Immature natural killer cell (primary cell): ENCODE results near the gene TULP1. TPM values are rescaled to one million over a fixed set of nuclear protein-coding genes. Genes with fewer than 3 reads are reported as not detected.

Experiments
- DNase-seq, 3 donors: peaks; one replicate each; pipeline ENCODE4 v3.0.0; 2022; ENCODE audit warnings: mixed read lengths in 1 of 3
- H3K27ac Mint-ChIP-seq, 6 donors: one replicate each; pipeline ENCODE4 v1.8.0; 2020; ENCODE audit warnings: mixed read lengths in 6 of 6, mild to moderate bottlenecking in 5 of 6, inconsistent platforms in 4 of 6, moderate library complexity in 3 of 6
- H3K27me3 Mint-ChIP-seq, 3 donors: one replicate each; pipeline ENCODE4 v1.8.0; 2020 to 2021; ENCODE audit warnings: low read depth in 3 of 3, mild to moderate bottlenecking in 3 of 3, mixed read lengths in 3 of 3, moderate library complexity in 3 of 3, inconsistent platforms in 1 of 3
- H3K36me3 Mint-ChIP-seq, 3 donors: one replicate each; pipeline ENCODE4 v1.8.0; 2020; ENCODE audit warnings: mixed read lengths in 3 of 3, inconsistent platforms in 2 of 3, mild to moderate bottlenecking in 2 of 3
- H3K4me1 Mint-ChIP-seq, 2 donors: one replicate each; pipeline ENCODE4 v1.8.0; 2020; ENCODE audit warnings: inconsistent platforms in 2 of 2, mild to moderate bottlenecking in 2 of 2, mixed read lengths in 2 of 2, moderate library complexity in 1 of 2
- H3K4me3 Mint-ChIP-seq, 5 donors: one replicate each; pipeline ENCODE4 v1.8.0; 2020; ENCODE audit warnings: mild to moderate bottlenecking in 5 of 5, mixed read lengths in 5 of 5, inconsistent platforms in 3 of 5, moderate library complexity in 3 of 5
- H3K9me3 Mint-ChIP-seq, 6 donors: one replicate each; pipeline ENCODE4 v1.8.0; 2020; ENCODE audit warnings: mild to moderate bottlenecking in 6 of 6, mixed read lengths in 6 of 6, inconsistent platforms in 4 of 6, moderate library complexity in 3 of 6
- polyA plus RNA-seq, 3 donors: library from polyadenylated mRNA; unstranded; fragments of 300-500 nt; fragmentation: Illumina TruSeq; gene quantifications; one replicate each; pipeline ENCODE4 v1.2.3, GENCODE V29; 2021

TULP1 gene
- polyA plus RNA-seq, 3 donors from 2014 or later, result not detected

DNA sequence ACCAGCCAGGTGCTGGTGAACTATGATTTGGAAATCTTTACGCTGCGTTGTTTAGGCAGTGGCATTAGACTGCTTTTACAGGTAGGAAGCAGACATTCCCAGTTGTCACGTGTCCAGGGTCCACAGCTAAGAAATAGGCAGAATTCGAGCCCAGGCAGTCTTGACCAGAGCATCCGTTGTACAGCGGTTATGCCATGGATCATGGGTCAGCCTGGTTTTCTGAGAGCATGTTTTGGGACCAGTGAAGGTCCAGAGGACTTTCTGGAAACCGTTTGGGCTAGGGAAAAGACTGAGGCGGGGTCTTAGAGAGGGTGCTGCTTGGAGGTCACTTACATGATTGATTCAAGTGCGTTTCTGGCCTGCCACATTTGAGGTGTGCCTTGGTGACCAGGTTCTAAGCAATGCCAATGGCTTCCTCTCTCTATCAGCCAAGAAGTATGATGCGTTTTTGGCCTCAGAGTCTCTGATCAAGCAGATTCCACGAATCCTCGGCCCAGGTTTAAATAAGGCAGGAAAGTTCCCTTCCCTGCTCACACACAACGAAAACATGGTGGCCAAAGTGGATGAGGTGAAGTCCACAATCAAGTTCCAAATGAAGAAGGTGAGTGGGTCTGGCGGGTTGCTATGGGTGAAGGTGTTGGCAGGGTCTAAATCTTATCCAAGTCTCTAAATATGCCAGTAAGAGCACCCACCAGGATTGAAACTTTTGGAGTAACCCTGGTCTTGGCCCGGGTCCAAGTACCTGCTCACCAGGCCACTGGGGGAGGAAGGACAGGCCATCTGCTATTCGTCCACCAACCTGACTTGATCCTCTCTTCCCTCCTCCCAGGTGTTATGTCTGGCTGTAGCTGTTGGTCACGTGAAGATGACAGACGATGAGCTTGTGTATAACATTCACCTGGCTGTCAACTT, 42.7 kb downstream of the TULP1 start:
- Mint-ChIP-seq H3K4me1 (peaks cover 39 to 41% of the 10 kb centered on the region in 2 donors), H3K27me3 (peaks cover 5 to 15% (median 9%) of the 10 kb centered on the region in 3 donors), H3K27ac (peak overlapping the region; percentile 86 to 97 (median 94)), H3K9me3 (no peaks in the 10 kb centered on the region), H3K36me3 (peaks cover 9 to 20% (median 13%) of the 10 kb centered on the region in 3 donors), H3K4me3 (peak overlapping the region; percentile 94 to 99 (median 98))
- DNase-seq, result no peak

DNA sequence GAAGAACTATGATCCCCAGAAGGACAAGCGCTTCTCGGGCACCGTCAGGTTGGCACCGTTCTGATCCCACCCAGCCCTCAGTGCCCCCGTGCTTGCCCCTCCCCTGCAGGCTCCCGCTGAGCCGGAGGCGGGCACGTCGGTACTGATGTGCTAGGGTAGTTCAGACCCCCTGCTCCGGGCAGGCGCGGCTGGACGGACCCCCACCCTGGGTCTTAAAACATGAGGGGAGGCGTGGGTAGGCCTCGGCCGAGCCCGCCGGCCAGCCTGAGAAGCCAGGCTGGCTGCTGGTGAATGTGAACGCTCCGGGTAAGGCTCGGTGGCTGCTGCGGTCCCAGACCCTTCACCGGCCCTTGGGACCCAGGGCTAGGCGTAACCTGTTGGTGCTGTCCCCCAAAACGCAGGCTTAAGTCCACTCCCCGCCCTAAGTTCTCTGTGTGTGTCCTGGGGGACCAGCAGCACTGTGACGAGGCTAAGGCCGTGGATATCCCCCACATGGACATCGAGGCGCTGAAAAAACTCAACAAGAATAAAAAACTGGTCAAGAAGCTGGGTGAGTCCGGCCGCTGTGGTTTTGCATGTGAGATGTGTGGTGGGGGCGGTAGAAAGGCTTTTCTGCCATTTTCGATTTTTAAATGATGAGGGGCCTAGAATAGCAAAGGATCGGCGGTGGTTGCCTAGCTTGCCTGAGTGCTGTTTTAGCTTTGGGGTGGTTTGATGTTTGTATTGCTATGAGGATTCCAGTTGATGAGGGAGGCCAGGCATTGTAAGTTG, 43.5 kb downstream of the TULP1 start:
- peaks cover 5 to 15% (median 9%) of the 10 kb centered on the region in 3 donors for H3K27me3 Mint-ChIP-seq
- no peaks in the 10 kb centered on the region for H3K9me3 Mint-ChIP-seq
- DNase-seq, result peak in 1 of 3 donors; percentile 11
- peaks cover 9 to 20% (median 11%) of the 10 kb centered on the region in 3 donors for H3K36me3 Mint-ChIP-seq
- peaks cover 39 to 41% of the 10 kb centered on the region in 2 donors for H3K4me1 Mint-ChIP-seq
- peak overlapping the region; percentile 94 to 99 (median 98) for H3K4me3 Mint-ChIP-seq
- peak overlapping the region; percentile 86 to 97 (median 96) for H3K27ac Mint-ChIP-seq

DNA sequence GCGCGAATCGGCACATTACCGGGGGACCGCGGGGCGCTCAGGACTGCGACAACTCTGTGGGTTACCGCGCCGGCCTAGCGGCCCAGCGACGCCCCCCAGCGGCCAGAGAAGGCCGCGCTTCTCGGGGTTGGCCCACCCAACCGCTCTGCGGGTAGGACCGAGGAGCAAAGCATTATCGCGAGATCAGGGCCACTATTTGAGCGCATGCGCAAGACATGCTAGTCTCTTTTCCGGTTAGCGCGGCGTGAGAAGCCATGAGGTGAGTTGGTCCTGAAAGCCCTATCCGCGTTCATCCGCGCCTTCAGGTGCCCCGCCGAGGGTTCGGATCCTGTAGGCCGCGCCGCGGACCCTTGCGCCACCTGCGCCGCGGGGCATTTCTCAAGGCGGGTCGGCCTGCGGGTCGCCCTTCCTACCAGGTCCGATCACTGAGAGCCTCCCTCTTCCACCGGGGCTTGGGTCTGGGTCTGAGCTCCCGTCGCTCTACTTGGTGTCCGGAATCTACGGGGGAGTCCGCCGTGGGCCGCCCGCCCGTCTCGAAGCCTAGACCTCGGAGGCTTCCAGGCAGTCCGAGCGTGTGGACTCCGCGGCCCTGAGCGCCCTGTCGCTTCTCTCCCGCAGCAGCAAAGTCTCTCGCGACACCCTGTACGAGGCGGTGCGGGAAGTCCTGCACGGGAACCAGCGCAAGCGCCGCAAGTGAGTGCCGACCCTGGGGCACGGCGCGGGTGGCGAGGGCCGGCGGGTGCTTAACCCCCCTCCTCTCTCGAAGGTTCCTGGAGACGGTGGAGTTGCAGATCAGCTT, 44.3 kb downstream of the TULP1 start, which contains the start of gene RPL10A:
RPL10A (plus strand) TSS at position 221 of the 799 bp plus-strand sequence; CDS start at position 255, 34 bp downstream.
- Mint-ChIP-seq H3K27me3 (peaks cover 5 to 15% (median 9%) of the 10 kb centered on the region in 3 donors), H3K27ac (peak within 1 kb of the TSS; percentile 86 to 97 (median 96)), H3K9me3 (no peaks in the 10 kb centered on the region), H3K36me3 (peaks cover 10 to 20% (median 14%) of the 10 kb centered on the region in 3 donors), H3K4me3 (peak within 1 kb of the TSS; percentile 94 to 99 (median 98)), H3K4me1 (peaks cover 39 to 41% of the 10 kb centered on the region in 2 donors)
- peak; percentile 94 to 96 (median 95) for DNase-seq

DNA sequence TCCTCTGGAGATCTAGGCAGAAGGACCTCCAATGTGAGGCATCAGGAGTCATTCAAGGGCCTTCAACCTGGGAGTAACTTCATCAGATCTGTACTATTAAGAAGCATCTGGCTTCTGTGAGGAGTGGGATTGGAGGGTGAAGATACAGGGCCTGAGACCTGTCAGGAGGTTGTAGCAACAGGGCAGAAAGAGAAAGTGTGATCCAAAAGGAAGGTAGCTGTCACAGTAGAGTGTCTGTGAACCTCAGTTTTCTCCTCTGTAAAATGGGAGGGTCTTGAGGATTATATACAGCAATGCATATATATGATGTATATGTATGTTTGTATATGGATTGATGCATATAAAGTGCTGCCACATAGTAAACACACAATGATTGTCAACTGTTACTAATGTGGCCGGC, 47.0 kb downstream of the TULP1 start:
- no peak overlapping the region for H3K27ac Mint-ChIP-seq
- peak overlapping the region in 1 of 5 donors; percentile 4 for H3K4me3 Mint-ChIP-seq
- no peaks in the 10 kb centered on the region for H3K9me3 Mint-ChIP-seq
- H3K4me1 Mint-ChIP-seq, result peaks cover 27 to 29% of the 10 kb centered on the region in 2 donors
- no peak for DNase-seq
- H3K27me3 Mint-ChIP-seq, result peaks cover 5 to 15% (median 9%) of the 10 kb centered on the region in 3 donors
- H3K36me3 Mint-ChIP-seq, result peaks cover 10 to 19% (median 14%) of the 10 kb centered on the region in 3 donors

DNA sequence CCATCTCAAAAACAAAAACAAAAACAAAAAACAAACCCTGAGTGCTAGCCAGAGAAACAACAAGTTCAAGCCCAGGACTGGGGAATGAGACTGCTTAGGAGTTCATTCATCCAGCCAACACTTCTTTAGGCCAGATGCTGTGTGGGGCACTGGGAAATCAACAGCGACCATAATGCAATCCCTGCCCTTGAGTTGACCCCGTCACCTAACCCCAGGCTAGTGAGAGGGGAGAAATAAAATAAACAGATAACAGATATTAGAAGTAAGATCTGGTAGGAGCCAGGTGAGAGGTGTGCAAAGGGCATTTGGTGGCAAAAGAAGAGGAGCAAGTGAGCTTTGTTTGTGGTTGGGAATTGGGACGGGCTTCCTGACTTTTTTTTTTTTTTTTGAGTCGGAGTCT, 49.4 kb downstream of the TULP1 start:
- Mint-ChIP-seq H3K27ac (no peak overlapping the region), H3K9me3 (no peaks in the 10 kb centered on the region), H3K4me1 (peaks cover 11% of the 10 kb centered on the region in 2 donors), H3K4me3 (no peak overlapping the region), H3K36me3 (peaks cover 3 to 15% (median 15%) of the 10 kb centered on the region in 3 donors), H3K27me3 (peaks cover 4 to 7% (median 6%) of the 10 kb centered on the region in 3 donors)
- no peak for DNase-seq

DNA sequence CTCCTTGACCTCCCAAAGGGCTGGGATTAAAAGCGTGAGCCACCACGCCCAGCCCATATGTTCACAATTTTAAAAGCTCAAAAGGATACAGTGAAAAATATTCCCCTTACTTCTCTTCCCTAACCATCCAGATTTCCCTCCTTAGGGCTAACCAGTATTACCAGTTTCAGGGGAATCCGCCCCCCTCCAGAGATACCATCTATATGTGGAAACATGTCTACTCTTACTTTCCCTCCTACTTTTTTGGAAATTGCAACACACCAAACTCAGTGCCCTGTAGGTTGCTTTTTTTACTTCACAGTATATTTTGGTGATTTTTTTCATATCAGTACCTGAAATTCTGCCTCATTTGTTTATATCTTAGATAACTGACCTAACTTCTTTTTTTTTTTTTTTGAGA, 51.4 kb downstream of the TULP1 start:
- no peaks in the 10 kb centered on the region for H3K27me3 Mint-ChIP-seq
- no peak overlapping the region for H3K4me3 Mint-ChIP-seq
- H3K9me3 Mint-ChIP-seq, result no peaks in the 10 kb centered on the region
- no peak for DNase-seq
- H3K4me1 Mint-ChIP-seq, result no peaks in the 10 kb centered on the region
- H3K36me3 Mint-ChIP-seq, result peaks cover 3 to 22% (median 21%) of the 10 kb centered on the region in 3 donors
- no peak overlapping the region for H3K27ac Mint-ChIP-seq

DNA sequence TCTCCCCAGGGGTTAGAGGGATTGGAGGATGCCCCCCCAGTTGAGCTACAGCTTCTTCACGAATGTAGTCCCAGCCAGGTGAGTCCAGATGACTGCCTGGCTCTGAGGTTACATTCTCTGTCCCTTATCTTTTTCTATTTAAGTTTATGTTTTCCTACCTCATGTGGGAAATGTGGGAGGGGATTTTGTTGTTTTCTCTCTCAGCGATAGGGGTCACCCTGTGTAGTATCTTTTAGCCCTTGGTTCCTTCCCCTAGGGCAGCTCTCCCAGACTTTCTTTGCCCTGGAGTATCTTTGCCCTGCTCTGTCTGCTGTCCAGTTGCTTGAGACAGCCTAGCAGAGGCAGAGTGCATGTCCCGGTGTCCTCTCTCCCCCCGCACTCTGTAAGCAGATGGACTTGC, 54.8 kb downstream of the TULP1 start:
- Mint-ChIP-seq H3K36me3 (peaks cover 5 to 31% (median 15%) of the 10 kb centered on the region in 3 donors), H3K4me3 (no peak overlapping the region), H3K27me3 (no peaks in the 10 kb centered on the region), H3K9me3 (no peaks in the 10 kb centered on the region), H3K27ac (no peak overlapping the region), H3K4me1 (peaks cover 5 to 6% of the 10 kb centered on the region in 2 donors)
- DNase-seq, result no peak

DNA sequence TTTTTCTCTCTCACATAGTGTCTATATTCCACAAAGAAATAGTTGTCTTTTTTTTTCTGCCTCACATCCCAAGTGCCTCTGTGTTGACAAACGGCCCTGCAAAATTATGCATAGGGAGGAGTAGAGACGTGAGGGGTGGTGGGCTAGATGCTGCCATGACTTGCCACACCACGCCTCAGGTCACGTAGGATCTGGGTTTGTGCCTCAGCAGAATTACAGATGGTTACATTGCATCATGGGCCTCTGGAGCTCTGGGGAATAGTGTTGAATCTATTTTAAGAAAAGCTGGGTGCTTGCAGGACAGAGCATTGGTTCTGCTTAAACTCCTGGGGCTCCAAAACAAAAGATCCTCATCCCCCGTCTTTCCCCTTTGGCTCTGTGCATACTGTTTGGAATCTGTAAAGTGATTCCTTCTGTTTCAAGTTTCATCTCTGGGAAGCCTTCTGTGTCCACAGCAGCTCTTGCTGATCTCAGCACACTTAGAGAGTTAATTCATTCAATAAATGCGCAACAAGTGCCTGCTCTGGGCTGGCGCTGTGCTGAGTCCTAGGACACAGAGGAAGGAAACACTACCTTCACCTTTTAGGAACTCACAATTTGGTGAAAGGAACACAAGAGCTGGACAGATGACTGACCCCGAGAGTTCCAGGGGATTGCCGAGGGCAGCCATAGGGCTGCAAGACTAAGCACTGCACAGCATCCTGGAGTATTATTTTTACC, 58.1 kb downstream of the TULP1 start:
- Mint-ChIP-seq H3K9me3 (no peaks in the 10 kb centered on the region), H3K4me3 (peak overlapping the region in 4 of 5 donors; percentile 27 to 61 (median 33)), H3K27me3 (no peaks in the 10 kb centered on the region), H3K4me1 (peaks cover 19 to 24% of the 10 kb centered on the region in 2 donors), H3K36me3 (peaks cover 5 to 23% (median 11%) of the 10 kb centered on the region in 3 donors), H3K27ac (no peak overlapping the region)
- no peak for DNase-seq

DNA sequence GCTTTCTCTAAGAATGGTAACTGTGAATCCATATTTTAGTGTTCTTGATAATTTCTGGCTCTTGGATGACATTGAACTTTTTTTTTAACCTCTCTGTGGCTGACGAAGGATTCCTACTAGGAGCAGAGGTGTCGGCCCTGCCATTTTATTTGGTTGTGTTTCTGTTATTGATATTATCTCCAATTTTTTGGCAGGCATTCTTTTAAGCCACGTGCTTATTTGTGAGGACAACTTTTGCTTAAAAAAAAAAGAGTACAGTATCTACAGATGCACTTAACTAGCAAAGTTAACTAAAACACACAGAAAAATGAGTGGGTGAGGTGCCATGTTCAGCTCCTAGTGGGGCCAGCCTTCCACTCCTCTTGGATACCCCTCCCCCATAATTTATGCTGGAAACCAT, 59.5 kb downstream of the TULP1 start:
- no peaks in the 10 kb centered on the region for H3K9me3 Mint-ChIP-seq
- no peak for DNase-seq
- peak overlapping the region; percentile 59 to 88 (median 75) for H3K4me3 Mint-ChIP-seq
- no peaks in the 10 kb centered on the region for H3K27me3 Mint-ChIP-seq
- peak overlapping the region; percentile 5 to 70 (median 50) for H3K27ac Mint-ChIP-seq
- H3K36me3 Mint-ChIP-seq, result peaks cover 5 to 15% (median 5%) of the 10 kb centered on the region in 3 donors
- peaks cover 19 to 28% of the 10 kb centered on the region in 2 donors for H3K4me1 Mint-ChIP-seq

DNA sequence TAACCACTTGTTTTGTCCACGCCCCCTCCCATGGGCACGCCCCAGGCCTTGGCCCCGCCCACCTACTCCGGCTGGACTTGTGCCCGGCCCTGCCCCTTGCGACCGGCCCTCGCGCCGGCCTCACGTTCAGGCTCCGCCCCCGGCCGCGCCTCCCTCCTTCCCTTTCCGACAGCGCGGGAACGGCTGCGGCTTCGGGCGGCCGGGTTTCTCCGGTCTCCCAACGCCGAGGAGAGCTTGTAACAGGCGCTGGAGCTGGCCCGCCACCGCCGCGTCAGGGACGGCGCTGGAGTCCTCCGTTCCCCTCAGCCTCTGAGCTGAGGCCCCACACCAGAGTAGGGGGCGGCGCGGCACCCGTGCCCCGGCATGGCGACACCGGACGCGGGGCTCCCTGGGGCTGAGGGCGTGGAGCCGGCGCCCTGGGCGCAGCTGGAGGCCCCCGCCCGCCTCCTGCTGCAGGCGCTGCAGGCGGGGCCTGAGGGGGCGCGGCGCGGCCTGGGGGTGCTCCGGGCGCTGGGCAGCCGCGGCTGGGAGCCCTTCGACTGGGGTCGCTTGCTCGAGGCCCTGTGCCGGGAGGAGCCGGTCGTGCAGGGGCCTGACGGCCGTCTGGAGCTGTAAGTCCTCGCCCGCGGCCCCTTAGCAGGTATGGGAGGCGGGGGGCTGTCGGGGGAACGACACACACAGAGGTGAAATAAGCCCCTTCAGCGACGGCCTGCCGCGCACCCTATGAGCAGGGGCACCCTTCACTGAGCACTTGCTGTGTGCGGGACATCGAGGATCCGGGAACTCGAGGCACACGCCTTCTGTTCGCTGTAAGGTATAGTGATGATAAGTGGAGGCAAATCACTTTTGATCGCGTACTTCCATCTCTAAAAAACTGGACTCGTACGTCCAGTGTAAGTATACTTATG, 60.3 kb downstream of the TULP1 start, which contains the start of gene FANCE:
FANCE (plus strand) TSS at position 156 of the 908 bp plus-strand sequence; CDS start at position 364, 208 bp downstream.
- Mint-ChIP-seq H3K4me1 (peaks cover 19 to 28% of the 10 kb centered on the region in 2 donors), H3K27ac (peak within 1 kb of the TSS; percentile 50 to 89 (median 72)), H3K36me3 (peaks cover 0 to 9% (median 5%) of the 10 kb centered on the region in 3 donors), H3K9me3 (no peaks in the 10 kb centered on the region), H3K4me3 (peak within 1 kb of the TSS; percentile 66 to 89 (median 88)), H3K27me3 (no peaks in the 10 kb centered on the region)
- peak; percentile 90 to 92 (median 92) for DNase-seq

DNA sequence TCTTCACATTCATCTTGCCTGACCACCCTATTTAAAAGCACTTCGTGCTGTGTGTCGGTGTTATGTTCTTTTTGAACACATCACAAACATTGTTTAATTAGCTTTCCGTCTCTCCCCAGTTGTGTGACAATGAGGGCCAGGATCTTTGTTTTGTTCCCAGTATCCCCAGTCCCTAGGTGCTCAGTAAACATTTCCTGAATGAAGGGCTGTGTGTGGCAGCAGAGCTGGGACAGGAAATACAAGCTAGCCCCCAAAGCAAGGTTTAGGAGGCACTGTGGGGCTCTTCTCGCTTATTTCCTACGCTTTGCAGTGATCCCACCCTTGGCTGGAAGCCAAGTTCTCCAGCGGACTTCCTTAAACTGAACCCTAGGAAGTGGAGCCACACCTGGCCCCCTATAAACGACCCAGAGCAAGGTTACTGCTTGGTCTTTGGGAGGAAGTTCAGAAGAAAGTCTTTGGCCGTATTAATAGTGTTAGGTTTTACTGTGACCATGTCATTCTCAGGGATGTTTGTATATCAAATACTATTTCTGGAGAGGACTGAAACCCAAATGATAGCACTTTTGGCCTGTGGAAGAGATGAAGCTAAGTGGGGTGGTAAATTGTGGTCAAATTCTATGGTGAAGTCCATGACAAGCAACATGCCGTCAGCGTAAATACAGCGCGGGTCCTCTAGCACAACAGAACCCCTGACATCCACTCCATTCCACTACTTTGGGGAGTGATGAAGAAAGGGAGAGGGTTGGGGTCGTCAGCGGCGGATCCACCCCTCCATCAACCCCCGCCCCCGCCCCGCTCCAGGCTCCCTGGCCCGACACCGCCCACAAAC, 61.1 kb downstream of the TULP1 start:
- Mint-ChIP-seq H3K27ac (peak overlapping the region; percentile 48 to 89 (median 67)), H3K4me3 (peak overlapping the region; percentile 66 to 89 (median 88)), H3K27me3 (no peaks in the 10 kb centered on the region), H3K36me3 (peaks cover 0 to 9% (median 5%) of the 10 kb centered on the region in 3 donors), H3K4me1 (peaks cover 19 to 28% of the 10 kb centered on the region in 2 donors), H3K9me3 (no peaks in the 10 kb centered on the region)
- DNase-seq, result no peak
